Neuronal stem cell (in vitro differentiated cells): ENCODE data around the gene GPS1.

Experiments used
- DNase-seq: peaks from one replicate; pipeline ENCODE4 v3.0.0-alpha.2; 2013; ENCODE audit warnings: low spot score
- H2AFZ ChIP-seq: one replicate; pipeline ENCODE4 v1.6.1; 2013; ENCODE audit warnings: mild to moderate bottlenecking, low read length, inconsistent platforms
- H2AK5ac ChIP-seq: 2 replicates; pipeline ENCODE4 v1.6.1; 2013; ENCODE audit warnings: low read depth, mild to moderate bottlenecking, inconsistent platforms, low read length, moderate library complexity, mixed read lengths
- H2BK120ac ChIP-seq: 2 replicates; pipeline ENCODE4 v1.6.1; 2013; ENCODE audit warnings: low read depth, mild to moderate bottlenecking, inconsistent platforms, low read length, moderate library complexity, mixed read lengths
- H2BK12ac ChIP-seq: one replicate; pipeline ENCODE4 v1.6.1; 2013; ENCODE audit warnings: low read length, inconsistent platforms
- H2BK15ac ChIP-seq: 2 replicates; pipeline ENCODE4 v1.6.1; 2013; ENCODE audit warnings: mild to moderate bottlenecking, low read length, inconsistent platforms, mixed read lengths
- H2BK5ac ChIP-seq: one replicate; pipeline ENCODE4 v1.6.1; 2013; ENCODE audit warnings: inconsistent platforms, mild to moderate bottlenecking, low read length, moderate library complexity
- H3K14ac ChIP-seq: one replicate; pipeline ENCODE4 v1.6.1; 2013; ENCODE audit warnings: low read length, inconsistent platforms
- H3K18ac ChIP-seq: 2 replicates; pipeline ENCODE4 v1.6.1; 2013; ENCODE audit warnings: low read length, inconsistent platforms
- H3K23ac ChIP-seq: 2 replicates; pipeline ENCODE4 v1.6.1; 2013; ENCODE audit warnings: low read depth, mild to moderate bottlenecking, mixed read lengths, low read length, inconsistent platforms; ENCODE audit not compliant: poor library complexity
- H3K27ac ChIP-seq: replicated peaks from 3 replicates; pipeline ENCODE4 v1.5.1; 2013; ENCODE audit warnings: low read length, inconsistent platforms
- H3K27me3 ChIP-seq, 3 experiments: 2 replicates each; pipeline ENCODE4 v1.6.1; 2013; ENCODE audit warnings: low read length in 3 of 3, mild to moderate bottlenecking in 2 of 3, inconsistent platforms in 1 of 3, low read depth in 1 of 3, mixed read lengths in 1 of 3, moderate library complexity in 1 of 3; ENCODE audit not compliant: control insufficient read depth in 3 of 3, insufficient read depth in 3 of 3
- H3K36me3 ChIP-seq, 2 donors: replicated peaks in 1 of 2; 2 replicates each; pipeline ENCODE4 v1.6.1; 2013; ENCODE audit warnings: low read length in 2 of 2; ENCODE audit not compliant: control insufficient read depth in 2 of 2, insufficient read depth in 2 of 2
- H3K4ac ChIP-seq: 2 replicates; pipeline ENCODE4 v1.6.1; 2013; ENCODE audit warnings: inconsistent platforms, mild to moderate bottlenecking, low read length, moderate library complexity
- H3K4me1 ChIP-seq, 2 donors: 1 replicate in 1 of 2; 2 replicates in 1 of 2; pipeline ENCODE4 v1.6.1; 2013; ENCODE audit warnings: low read length in 2 of 2, low read depth in 1 of 2; ENCODE audit not compliant: control insufficient read depth in 2 of 2, insufficient read depth in 1 of 2
- H3K4me2 ChIP-seq: one replicate; pipeline ENCODE4 v1.6.1; 2013; ENCODE audit warnings: mild to moderate bottlenecking, low read length, inconsistent platforms; ENCODE audit not compliant: insufficient read depth, poor library complexity, severe bottlenecking
- H3K4me3 ChIP-seq, 2 donors: 2 replicates each; pipeline ENCODE4 v1.5.1; 2013; ENCODE audit warnings: low read length in 2 of 2, mild to moderate bottlenecking in 2 of 2, inconsistent platforms in 1 of 2, moderate library complexity in 1 of 2
- H3K79me1 ChIP-seq: one replicate; pipeline ENCODE4 v1.6.1; 2013; ENCODE audit warnings: low read depth, mild to moderate bottlenecking, inconsistent platforms, low read length, moderate library complexity
- H3K9ac ChIP-seq: one replicate; pipeline ENCODE4 v1.6.1; 2013; ENCODE audit warnings: mild to moderate bottlenecking, low read depth, low read length, inconsistent platforms; ENCODE audit not compliant: poor library complexity
- H3K9me3 ChIP-seq, 2 donors: replicated peaks in 1 of 2; 2 replicates each; pipeline versions ENCODE3 to v1.6.1; 2013; ENCODE audit warnings: low read length in 2 of 2, mild to moderate bottlenecking in 2 of 2, inconsistent platforms in 1 of 2, low read depth in 1 of 2, mixed read lengths in 1 of 2, moderate library complexity in 1 of 2; ENCODE audit not compliant: control insufficient read depth in 2 of 2, insufficient read depth in 1 of 2
- H4K8ac ChIP-seq: one replicate; pipeline ENCODE4 v1.6.1; 2013; ENCODE audit warnings: low read depth, mild to moderate bottlenecking, inconsistent platforms, low read length, moderate library complexity
- H4K91ac ChIP-seq: one replicate; pipeline ENCODE4 v1.6.1; 2013; ENCODE audit warnings: low read length, low read depth, mild to moderate bottlenecking, inconsistent platforms; ENCODE audit not compliant: poor library complexity
- WGBS, 2 donors: extraction: QIAGEN DNeasy Blood & Tissue Kit; methylation state at CpG; one replicate each; pipeline ENCODE4 v1.1.7; 2013; ENCODE audit warnings: missing lambda C conversion rate in 2 of 2, mixed read lengths in 1 of 2; ENCODE audit not compliant: insufficient read length in 2 of 2, insufficient replicate concordance in 1 of 2; ENCODE audit errors: extremely low coverage in 2 of 2; 5-methylcytosine and 5-hydroxymethylcytosine counted together

GPS1 gene

GRCh38 chr17:82013772-82014321 lies 37.9 kb upstream of the GPS1 start:
- Histone ChIP-seq H3K18ac (no peak overlapping the region), H3K79me1 (no peaks in the 10 kb centered on the region), H3K4ac (no peak overlapping the region), H4K8ac (peak overlapping the region; percentile 17), H3K4me3 (no peak overlapping the region), H3K4me2 (no peak overlapping the region), H3K9me3 (no peaks in the 10 kb centered on the region), H4K91ac (no peak overlapping the region), H3K9ac (peak overlapping the region; percentile 44), H2BK15ac (no peak overlapping the region), H2BK120ac (no peak overlapping the region), H2BK5ac (no peak overlapping the region), H2BK12ac (no peak overlapping the region), H2AK5ac (no peak overlapping the region), H3K27me3 (no peaks in the 10 kb centered on the region), H3K23ac (peak overlapping the region; percentile 85), H3K4me1 (peaks cover 0 to 15% of the 10 kb centered on the region in 2 donors), H3K27ac (no peak overlapping the region), H2AFZ (no peak overlapping the region), H3K36me3 (peaks cover 4 to 20% of the 10 kb centered on the region in 2 donors), H3K14ac (no peak overlapping the region)
- WGBS, 2 donors, result no CpG with 5 or more reads among the region's 16 CpGs
- DNase-seq, result no peak

GRCh38 chr17:82014432-82014831 lies 37.3 kb upstream of the GPS1 start:
- Histone ChIP-seq H2BK15ac (no peak overlapping the region), H3K27ac (no peak overlapping the region), H3K4ac (no peak overlapping the region), H3K36me3 (peaks cover 6 to 26% of the 10 kb centered on the region in 2 donors), H2BK120ac (no peak overlapping the region), H3K9ac (no peak overlapping the region), H3K79me1 (peaks cover 3% of the 10 kb centered on the region), H3K18ac (no peak overlapping the region), H2BK5ac (peak overlapping the region; percentile 39), H3K4me1 (peaks cover 0 to 15% of the 10 kb centered on the region in 2 donors), H2AFZ (no peak overlapping the region), H3K27me3 (no peaks in the 10 kb centered on the region), H2BK12ac (no peak overlapping the region), H3K14ac (no peak overlapping the region), H3K9me3 (no peaks in the 10 kb centered on the region), H4K91ac (no peak overlapping the region), H2AK5ac (no peak overlapping the region), H4K8ac (no peak overlapping the region), H3K23ac (peak overlapping the region; percentile 85), H3K4me2 (no peak overlapping the region), H3K4me3 (no peak overlapping the region)
- DNase-seq, result no peak
- no CpG with 5 or more reads among the region's 23 CpGs for WGBS, 2 donors

- no peak overlapping the region for H2BK12ac ChIP-seq
- H3K9ac ChIP-seq, result peak overlapping the region; percentile 50
- H3K18ac ChIP-seq, result no peak overlapping the region
- no CpG with 5 or more reads among the region's 13 CpGs for WGBS, 2 donors
- peak overlapping the region; percentile 53 for H3K4ac ChIP-seq
- no peak overlapping the region for H3K14ac ChIP-seq
- no peaks in the 10 kb centered on the region for H3K27me3 ChIP-seq
- H3K4me1 ChIP-seq, result peaks cover 0 to 15% of the 10 kb centered on the region in 2 donors
- no peak overlapping the region for H3K27ac ChIP-seq
- H2BK5ac ChIP-seq, result peak overlapping the region; percentile 39
- peaks cover 6% of the 10 kb centered on the region for H3K79me1 ChIP-seq
- no peak overlapping the region for H3K4me2 ChIP-seq
- H3K4me3 ChIP-seq, result no peak overlapping the region
- no peak for DNase-seq
- peak overlapping the region; percentile 44 for H3K23ac ChIP-seq
- H3K9me3 ChIP-seq, result no peaks in the 10 kb centered on the region
- H4K8ac ChIP-seq, result no peak overlapping the region
- H2AK5ac ChIP-seq, result no peak overlapping the region
- no peak overlapping the region for H2BK120ac ChIP-seq
- no peak overlapping the region for H4K91ac ChIP-seq
- H2AFZ ChIP-seq, result no peak overlapping the region
- no peak overlapping the region for H2BK15ac ChIP-seq
- peaks cover 6 to 28% of the 10 kb centered on the region in 2 donors for H3K36me3 ChIP-seq
These were observed 36.8 kb upstream of the GPS1 start for GRCh38 chr17:82014971-82015310.

- H3K9me3 ChIP-seq, result no peaks in the 10 kb centered on the region
- H3K27me3 ChIP-seq, result no peaks in the 10 kb centered on the region
- H3K4me3 ChIP-seq, result no peak overlapping the region
- peak overlapping the region; percentile 53 for H3K4ac ChIP-seq
- H4K91ac ChIP-seq, result no peak overlapping the region
- no peak for DNase-seq
- no peak overlapping the region for H4K8ac ChIP-seq
- WGBS, 2 donors, result no CpG with 5 or more reads among the region's 24 CpGs
- peaks cover 6% of the 10 kb centered on the region for H3K79me1 ChIP-seq
- peak overlapping the region; percentile 39 for H2BK5ac ChIP-seq
- H2AFZ ChIP-seq, result no peak overlapping the region
- peaks cover 0 to 18% of the 10 kb centered on the region in 2 donors for H3K4me1 ChIP-seq
- no peak overlapping the region for H2BK12ac ChIP-seq
- H3K27ac ChIP-seq, result no peak overlapping the region
- H3K36me3 ChIP-seq, result peaks cover 6 to 31% of the 10 kb centered on the region in 2 donors
- no peak overlapping the region for H2BK120ac ChIP-seq
- H3K4me2 ChIP-seq, result no peak overlapping the region
- H2AK5ac ChIP-seq, result no peak overlapping the region
- H3K18ac ChIP-seq, result no peak overlapping the region
- peak overlapping the region; percentile 44 for H3K23ac ChIP-seq
- H2BK15ac ChIP-seq, result no peak overlapping the region
- H3K9ac ChIP-seq, result peak overlapping the region; percentile 50
- H3K14ac ChIP-seq, result peak overlapping the region; percentile 56
These were observed 36.3 kb upstream of the GPS1 start for GRCh38 chr17:82015311-82015971.
